Measurements from ENCODE around the gene RPS6KA4. TPM values are rescaled to one million over a fixed set of nuclear protein-coding genes. Genes with fewer than 3 reads are reported as not detected.

The RPS6KA4 gene
- total and polyA plus RNA-seq, 2 of the 13 experiments (the other 11 are each of a cell fraction or from before 2014, with no cell fraction given): 8.9 to 14.2 TPM

DNA sequence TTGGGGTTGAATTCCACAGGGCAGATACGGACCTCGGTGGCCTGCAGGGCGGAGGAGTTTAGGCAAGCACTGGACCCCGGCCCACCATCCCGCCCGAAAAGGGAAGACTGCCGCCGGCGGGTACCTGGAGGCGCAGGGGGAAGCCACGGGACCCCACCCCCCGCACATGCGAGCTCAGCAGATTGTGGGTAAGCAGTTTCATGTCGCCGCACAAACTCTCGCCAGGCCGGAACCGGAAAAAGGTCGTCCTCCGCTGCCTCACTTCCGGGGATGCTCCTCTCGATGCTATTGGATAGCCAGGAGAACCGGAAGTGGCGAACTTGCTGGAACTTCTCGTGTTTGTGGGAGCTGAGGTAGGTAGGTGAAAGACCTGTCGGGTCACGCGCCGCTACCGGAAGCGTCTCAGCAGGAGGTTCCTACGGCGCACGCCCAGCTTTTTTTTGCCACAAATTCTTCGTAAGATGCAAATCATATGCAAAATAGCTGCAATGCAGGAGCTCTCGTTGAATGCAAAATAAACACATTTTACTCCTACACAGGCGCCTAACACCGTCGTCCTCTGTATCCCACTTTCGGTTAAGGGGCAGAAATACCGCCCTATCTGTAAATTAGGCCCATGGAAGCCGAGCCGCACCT, 41.5 kb upstream of the RPS6KA4 start, which contains the start of gene TRMT112 (continued):
- TF ChIP-seq SAP130 (CRISPR knock-in tag; IDR thresholded peaks at IDR 0.05; ENCODE audit: low read depth): peak; percentile 76
- peak; percentile 55 for TF ChIP-seq MED1 (CRISPR knock-in tag; IDR thresholded peaks at IDR 0.05)
- TF ChIP-seq RFX1 (IDR thresholded peaks at IDR 0.05): no peak
- TF ChIP-seq, protein P1, sequence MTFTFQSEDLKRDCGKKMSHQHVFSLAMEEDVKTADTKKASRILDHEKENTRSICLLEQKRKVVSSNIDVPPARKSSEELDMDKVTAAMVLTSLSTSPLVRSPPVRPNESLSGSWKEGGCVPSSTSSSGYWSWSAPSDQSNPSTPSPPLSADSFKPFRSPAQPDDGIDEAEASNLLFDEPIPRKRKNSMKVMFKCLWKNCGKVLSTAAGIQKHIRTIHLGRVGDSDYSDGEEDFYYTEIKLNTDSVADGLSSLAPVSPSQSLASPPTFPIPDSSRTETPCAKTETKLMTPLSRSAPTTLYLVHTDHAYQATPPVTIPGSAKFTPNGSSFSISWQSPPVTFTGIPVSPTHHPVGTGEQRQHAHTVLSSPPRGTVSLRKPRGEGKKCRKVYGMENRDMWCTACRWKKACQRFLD (CRISPR knock-in tag; IDR thresholded peaks at IDR 0.05; ENCODE audit: borderline replicate concordance): no peak
- no peak for TF ChIP-seq ZNF335 (CRISPR knock-in tag; IDR thresholded peaks at IDR 0.05)
- TF ChIP-seq, protein P2, sequence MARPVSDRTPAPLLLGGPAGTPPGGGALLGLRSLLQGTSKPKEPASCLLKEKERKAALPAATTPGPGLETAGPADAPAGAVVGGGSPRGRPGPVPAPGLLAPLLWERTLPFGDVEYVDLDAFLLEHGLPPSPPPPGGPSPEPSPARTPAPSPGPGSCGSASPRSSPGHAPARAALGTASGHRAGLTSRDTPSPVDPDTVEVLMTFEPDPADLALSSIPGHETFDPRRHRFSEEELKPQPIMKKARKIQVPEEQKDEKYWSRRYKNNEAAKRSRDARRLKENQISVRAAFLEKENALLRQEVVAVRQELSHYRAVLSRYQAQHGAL (CRISPR knock-in tag; IDR thresholded peaks at IDR 0.05; ENCODE audit: not compliant biosample characterization): peak; percentile 26
- no peak for TF ChIP-seq ZNF292 (CRISPR knock-in tag; IDR thresholded peaks at IDR 0.05; ENCODE audit: borderline replicate concordance, low read depth)
- TF ChIP-seq MEIS2 (CRISPR knock-in tag; IDR thresholded peaks at IDR 0.05): no peak
- no peak for TF ChIP-seq ZBTB20 (CRISPR knock-in tag; IDR thresholded peaks at IDR 0.05; ENCODE audit: borderline replicate concordance, low read depth)
- TF ChIP-seq NR2F2 (IDR thresholded peaks at IDR 0.05; ENCODE audit: borderline replicate concordance, low read depth): no peak
- TF ChIP-seq DNMT3B (CRISPR knock-in tag; conservative IDR thresholded peaks at IDR 0.05): peak; percentile 36; the same call in 1 of the 2 replicates
- no peak for TF ChIP-seq NKX3-1 (CRISPR knock-in tag; IDR thresholded peaks at IDR 0.05)
- TF ChIP-seq MXI1 (IDR thresholded peaks at IDR 0.05; ENCODE audit: borderline replicate concordance, low read depth, low read length): peak; percentile 68; the same call in 1 of the 3 replicates
- no peak for TF ChIP-seq ZNF451 (CRISPR knock-in tag; IDR thresholded peaks at IDR 0.05)
- no peak for TF ChIP-seq GATAD2A (CRISPR knock-in tag; IDR thresholded peaks at IDR 0.05)
- no peak for TF ChIP-seq ZNF549 (CRISPR knock-in tag; IDR thresholded peaks at IDR 0.05)
- TF ChIP-seq ZNF678 (CRISPR knock-in tag; IDR thresholded peaks at IDR 0.05): no peak
- no peak for TF ChIP-seq ATM (IDR thresholded peaks at IDR 0.05; ENCODE audit: borderline replicate concordance)
- TF ChIP-seq, protein P3, sequence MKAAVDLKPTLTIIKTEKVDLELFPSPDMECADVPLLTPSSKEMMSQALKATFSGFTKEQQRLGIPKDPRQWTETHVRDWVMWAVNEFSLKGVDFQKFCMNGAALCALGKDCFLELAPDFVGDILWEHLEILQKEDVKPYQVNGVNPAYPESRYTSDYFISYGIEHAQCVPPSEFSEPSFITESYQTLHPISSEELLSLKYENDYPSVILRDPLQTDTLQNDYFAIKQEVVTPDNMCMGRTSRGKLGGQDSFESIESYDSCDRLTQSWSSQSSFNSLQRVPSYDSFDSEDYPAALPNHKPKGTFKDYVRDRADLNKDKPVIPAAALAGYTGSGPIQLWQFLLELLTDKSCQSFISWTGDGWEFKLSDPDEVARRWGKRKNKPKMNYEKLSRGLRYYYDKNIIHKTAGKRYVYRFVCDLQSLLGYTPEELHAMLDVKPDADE (CRISPR knock-in tag; IDR thresholded peaks at IDR 0.05): no peak
- TF ChIP-seq, protein P4, sequence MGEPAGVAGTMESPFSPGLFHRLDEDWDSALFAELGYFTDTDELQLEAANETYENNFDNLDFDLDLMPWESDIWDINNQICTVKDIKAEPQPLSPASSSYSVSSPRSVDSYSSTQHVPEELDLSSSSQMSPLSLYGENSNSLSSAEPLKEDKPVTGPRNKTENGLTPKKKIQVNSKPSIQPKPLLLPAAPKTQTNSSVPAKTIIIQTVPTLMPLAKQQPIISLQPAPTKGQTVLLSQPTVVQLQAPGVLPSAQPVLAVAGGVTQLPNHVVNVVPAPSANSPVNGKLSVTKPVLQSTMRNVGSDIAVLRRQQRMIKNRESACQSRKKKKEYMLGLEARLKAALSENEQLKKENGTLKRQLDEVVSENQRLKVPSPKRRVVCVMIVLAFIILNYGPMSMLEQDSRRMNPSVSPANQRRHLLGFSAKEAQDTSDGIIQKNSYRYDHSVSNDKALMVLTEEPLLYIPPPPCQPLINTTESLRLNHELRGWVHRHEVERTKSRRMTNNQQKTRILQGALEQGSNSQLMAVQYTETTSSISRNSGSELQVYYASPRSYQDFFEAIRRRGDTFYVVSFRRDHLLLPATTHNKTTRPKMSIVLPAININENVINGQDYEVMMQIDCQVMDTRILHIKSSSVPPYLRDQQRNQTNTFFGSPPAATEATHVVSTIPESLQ (CRISPR knock-in tag; conservative IDR thresholded peaks at IDR 0.05): no peak
- TF ChIP-seq ZNF543 (CRISPR knock-in tag; IDR thresholded peaks at IDR 0.05): 0 out of 2 replicates have a peak, but pooled peaks have one; percentile 26
- no peak for TF ChIP-seq ZNF446 (CRISPR knock-in tag; IDR thresholded peaks at IDR 0.05)
- TF ChIP-seq, protein P5, sequence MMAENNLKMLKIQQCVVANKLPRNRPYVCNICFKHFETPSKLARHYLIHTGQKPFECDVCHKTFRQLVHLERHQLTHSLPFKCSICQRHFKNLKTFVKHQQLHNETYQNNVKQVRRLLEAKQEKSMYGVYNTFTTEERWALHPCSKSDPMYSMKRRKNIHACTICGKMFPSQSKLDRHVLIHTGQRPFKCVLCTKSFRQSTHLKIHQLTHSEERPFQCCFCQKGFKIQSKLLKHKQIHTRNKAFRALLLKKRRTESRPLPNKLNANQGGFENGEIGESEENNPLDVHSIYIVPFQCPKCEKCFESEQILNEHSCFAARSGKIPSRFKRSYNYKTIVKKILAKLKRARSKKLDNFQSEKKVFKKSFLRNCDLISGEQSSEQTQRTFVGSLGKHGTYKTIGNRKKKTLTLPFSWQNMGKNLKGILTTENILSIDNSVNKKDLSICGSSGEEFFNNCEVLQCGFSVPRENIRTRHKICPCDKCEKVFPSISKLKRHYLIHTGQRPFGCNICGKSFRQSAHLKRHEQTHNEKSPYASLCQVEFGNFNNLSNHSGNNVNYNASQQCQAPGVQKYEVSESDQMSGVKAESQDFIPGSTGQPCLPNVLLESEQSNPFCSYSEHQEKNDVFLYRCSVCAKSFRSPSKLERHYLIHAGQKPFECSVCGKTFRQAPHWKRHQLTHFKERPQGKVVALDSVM (CRISPR knock-in tag; IDR thresholded peaks at IDR 0.05): no peak; the same call in 1 of the 2 replicates
- no peak for TF ChIP-seq HDAC6 (IDR thresholded peaks at IDR 0.05; ENCODE audit: low read depth, low read length)
- no peak for TF ChIP-seq ZNF7 (CRISPR knock-in tag; IDR thresholded peaks at IDR 0.05)
- peak; percentile 64 for TF ChIP-seq TEAD3 (CRISPR knock-in tag; optimal IDR thresholded peaks at IDR 0.05; ENCODE audit: borderline replicate concordance)
